GM21367 (cell line): ENCODE measurements around the gene TXNDC11.

Experiments
- ATAC-seq: cut with Tn5 transposase; IDR thresholded peaks from one replicate; pipeline ENCODE4 v1.9.1; 2021; ENCODE audit not compliant: unreplicated experiment

The TXNDC11 gene

DNA sequence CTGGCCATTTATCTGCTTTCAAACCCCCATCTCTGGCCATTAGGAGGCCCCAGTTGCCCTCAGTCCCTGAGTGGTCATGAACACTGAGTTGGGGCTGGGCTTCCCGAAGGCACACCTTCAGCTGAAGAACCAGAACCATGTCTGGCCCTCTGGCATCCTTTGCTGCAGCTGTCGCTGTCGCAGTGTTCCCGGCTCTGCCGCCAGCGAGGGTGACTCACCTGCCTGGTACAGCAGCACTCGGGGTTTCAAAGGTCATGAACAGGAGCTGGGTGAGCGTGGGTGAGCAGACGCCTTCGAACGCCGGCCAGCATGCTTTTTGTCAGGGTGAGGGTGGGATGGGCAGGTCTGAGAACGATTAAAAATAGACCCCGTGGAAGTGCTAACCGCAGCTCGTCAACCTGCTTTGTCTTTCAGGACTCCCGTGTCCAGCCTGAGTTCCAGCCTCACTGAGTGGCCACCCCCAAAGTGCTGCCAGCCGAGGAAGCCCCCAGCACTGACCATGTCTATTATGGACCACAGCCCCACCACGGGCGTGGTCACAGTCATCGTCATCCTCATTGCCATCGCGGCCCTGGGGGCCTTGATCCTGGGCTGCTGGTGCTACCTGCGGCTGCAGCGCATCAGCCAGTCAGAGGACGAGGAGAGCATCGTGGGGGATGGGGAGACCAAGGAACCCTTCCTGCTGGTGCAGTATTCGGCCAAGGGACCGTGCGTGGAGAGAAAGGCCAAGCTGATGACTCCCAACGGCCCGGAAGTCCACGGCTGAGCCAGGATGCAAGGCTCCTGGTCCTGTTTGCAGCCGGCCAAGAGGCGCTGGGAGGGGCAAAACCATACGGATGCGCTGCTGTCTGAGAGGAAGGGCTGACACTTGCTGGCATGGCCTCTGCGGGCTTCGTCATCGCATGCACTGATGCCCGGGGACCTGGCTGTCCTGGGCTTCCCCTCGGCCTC, 66.8 kb downstream of the TXNDC11 start:
- no peak for ATAC-seq

DNA sequence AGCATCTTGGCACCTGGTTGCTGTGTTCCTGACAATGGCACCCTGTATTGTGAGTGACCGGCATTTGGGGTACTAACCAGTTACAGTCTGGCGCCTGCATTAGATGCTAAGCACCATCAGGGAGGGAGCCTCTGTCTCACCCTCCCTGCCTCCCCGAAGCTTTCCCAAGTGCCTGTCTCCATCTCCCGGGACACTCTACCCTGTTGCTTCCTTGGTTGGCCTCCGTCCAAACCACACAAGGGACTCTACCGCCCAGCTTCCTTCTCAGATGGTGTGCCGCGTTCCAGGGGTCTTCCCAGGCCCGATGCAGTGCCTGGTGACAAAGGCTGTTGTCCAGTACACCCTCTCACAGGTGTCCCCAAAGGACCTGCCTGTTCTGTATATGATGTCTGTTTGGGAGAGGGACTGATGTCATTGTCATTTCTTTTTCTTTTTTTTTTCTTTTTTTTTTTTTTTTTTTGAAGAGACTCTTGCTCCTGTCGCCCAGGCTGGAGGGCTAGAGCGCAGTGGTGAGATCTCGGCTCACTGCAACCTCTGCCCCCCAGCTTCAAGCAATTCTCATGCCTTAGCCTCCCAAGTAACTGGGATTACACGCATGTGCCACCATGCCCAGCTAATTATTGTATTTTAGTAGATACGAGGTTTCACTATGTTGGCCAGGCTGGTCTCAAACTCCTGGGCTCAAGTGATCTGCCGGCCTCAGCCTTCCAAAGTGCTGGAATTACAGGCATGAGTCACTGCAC, 67.7 kb downstream of the TXNDC11 start:
- ATAC-seq = no peak

DNA sequence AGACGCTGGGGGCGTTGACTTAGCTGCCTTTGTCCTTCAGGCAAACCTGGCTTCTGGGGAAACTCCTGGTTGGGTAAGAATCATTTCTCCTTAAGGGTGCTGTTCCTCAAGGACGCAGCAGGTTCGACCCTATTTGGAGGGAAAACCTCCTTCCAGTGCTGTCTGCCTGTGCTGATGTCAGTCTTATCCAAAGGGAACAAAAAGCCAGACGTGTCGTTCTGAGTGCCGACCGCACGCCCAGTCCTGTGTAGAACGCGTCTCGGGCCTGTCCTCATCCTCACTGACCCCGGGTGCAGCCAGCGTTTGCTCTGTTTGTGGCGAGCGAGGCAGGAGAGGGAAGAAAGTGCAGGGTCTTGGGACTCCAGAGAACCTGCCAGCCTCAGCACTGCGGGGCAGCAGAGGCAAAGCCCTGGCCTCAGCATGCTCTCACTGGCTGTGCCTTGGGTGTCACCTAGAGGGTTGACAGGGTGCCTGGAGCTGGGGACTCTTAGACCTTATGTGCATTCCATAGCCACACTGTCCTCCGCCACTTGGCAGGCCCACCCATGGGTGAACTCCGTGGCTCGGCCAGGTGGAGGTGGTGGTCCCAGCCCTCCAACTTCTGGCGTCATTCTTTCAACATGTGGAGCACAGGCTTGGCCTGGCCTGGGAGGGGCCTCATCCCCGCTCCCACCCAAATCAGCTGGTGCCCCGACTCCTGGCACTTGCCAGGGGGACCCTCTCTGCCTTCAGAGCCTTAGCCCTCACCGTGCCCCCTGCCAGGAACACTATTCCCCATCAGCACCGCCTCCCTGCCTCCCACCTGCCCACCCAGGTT, 68.4 kb downstream of the TXNDC11 start:
- ATAC-seq = no peak

DNA sequence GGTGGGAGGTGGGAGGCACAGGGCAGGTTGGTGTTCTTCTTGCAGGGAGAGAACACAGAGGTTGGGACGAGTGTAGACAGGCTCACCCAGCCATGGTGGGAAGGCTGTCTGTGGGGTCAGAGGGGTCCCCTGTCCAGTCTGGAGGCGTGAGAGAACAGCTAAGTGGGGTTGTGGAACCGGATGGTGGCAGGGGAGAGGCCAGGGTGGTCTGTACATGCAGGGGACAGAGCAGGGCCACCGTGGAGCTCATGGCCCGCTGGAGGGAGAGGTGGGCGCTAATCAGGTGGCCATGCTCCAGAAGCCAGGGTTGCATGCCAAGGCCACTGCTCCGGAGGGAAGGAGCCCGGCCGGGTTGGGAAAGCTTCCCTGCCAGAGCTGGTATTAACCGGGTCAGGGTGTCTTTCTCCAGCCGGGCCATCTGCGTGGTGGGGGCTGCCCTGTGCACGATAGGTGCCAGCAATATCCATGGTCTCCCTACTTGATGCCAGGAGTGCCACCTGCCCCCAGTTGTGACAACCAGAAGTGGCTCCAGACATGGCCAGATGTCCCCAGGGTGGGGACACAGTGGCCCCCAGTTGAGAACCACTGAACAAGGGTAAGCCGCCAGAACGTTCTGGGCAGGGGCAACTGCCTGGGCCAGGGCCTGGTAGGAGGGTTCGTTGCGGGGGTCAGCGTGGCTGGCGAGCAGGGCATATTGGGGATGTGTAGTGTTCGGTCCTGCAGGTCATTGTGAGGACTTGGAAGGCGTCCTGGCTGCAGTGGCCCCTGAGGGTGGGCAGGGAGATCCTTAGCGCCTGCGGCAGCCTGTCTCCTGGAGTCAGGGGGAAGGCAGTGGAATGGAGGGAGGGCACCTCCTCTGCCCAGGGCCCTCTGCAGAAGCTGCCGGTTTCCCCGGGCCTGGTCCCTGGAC, 69.3 kb downstream of the TXNDC11 start:
- no peak for ATAC-seq

- ATAC-seq = no peak
Measured at GRCh38 chr16:11672206-11673090, 70.2 kb downstream of the TXNDC11 start.

- no peak for ATAC-seq
Measured at GRCh38 chr16:11671676-11672075, 71.0 kb downstream of the TXNDC11 start.

GRCh38 chr16:11671271-11671670, 71.4 kb downstream of the TXNDC11 start:
- ATAC-seq = no peak

DNA sequence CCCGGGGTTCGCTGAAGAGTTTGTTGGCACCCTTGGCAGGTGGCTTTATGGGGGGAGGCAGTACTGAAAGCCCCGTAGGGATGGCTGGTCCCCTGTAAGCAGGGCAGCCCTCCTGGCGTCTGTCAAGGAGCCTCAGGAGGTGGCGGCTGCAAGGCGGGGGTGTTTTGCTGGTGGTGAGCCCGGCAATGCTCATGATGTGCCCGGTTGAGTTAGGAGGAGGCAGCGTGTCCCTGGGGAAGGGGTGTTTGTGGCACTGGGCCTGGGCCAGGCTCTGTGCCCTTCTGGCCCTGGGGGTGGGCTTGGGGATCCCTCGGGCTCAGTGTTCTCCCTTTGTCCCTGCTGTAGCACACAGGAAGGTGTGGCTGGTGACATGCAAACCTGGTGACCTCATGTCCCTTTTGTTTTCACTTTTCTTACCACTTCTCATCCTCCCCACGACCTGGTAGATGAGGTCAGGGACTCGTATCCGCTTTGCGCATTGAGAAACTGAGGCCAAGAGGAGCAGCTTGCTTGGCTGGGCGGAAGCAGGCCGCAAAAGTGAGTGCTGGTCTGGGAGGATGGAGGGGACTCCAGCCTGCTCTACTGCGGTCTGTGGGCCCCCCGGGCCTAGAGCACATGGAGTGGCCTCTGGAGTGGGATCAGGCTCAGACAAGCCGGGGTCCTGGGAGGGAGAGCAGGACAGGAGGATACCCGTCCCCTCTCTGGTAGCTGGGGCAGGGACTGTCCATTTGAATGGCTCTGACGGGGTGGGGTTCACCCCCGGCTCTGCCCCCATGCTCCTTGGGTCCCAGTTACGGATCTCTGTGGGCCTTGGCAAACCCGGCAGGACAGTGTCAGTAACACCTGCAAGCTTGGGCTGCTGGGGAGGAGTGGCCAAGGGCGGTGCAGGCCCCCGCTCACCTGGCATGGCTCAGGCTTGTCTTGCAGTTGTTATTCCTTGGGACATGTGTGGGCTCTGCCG, 72.2 kb downstream of the TXNDC11 start:
- no peak for ATAC-seq

- ATAC-seq = no peak
Measured at GRCh38 chr16:11669380-11670146, 73.1 kb downstream of the TXNDC11 start.

- no peak for ATAC-seq
Measured at GRCh38 chr16:11668623-11669379, 73.9 kb downstream of the TXNDC11 start.

- ATAC-seq = peak; percentile 52
Measured at GRCh38 chr16:11667824-11668622, 74.6 kb downstream of the TXNDC11 start, which contains the start of gene SNN. Gene SNN (plus strand): TSS chr16:11668455. CDS start chr16:11676060, 7,605 bp downstream.

GRCh38 chr16:11667221-11667823, 75.3 kb downstream of the TXNDC11 start:
- ATAC-seq = no peak

DNA sequence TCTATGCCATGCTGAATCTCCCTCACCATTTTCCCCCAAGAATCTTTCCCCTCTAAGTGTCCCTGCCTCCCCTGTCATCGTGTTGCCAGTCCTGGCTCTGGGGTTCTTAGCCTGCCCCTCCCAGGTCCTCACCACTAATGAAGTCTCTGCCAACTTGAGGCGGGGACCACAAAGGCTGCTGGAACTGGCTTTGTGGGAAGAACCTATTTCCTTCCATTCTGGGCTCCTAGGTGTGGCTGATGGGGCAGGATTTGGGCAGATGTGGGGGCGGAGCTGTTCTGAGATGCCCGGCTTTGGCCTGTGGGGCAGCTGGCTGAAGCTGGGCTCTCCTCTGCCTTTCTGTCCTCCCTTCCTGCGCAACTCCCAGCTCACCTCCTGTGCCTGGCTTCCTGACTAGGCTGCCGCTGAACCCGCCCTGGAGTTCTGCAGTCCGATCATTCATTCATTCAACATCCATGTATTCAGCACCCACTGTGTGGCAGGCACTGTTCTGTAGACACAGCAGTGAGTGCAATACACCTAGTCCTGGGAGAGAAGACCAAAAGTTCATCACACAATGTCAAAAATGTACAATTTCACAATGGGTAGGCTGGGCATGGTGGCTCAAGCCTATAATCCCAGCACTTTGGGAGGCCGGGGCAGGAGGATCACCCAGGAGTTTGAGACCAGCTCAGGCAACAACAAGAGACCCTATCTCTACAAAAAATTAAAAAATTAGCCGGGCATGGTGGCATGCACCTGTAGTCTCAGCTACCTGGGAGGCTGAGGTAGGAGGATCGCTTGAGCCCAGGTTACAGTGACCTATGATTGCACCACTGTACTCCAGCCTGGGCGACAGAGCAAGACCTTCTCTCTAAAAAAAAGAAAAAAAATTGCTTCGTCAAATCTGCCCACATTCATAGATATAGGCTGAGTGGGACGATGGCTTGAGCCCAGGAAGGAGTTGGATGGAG, 76.3 kb downstream of the TXNDC11 start:
- ATAC-seq = no peak

DNA sequence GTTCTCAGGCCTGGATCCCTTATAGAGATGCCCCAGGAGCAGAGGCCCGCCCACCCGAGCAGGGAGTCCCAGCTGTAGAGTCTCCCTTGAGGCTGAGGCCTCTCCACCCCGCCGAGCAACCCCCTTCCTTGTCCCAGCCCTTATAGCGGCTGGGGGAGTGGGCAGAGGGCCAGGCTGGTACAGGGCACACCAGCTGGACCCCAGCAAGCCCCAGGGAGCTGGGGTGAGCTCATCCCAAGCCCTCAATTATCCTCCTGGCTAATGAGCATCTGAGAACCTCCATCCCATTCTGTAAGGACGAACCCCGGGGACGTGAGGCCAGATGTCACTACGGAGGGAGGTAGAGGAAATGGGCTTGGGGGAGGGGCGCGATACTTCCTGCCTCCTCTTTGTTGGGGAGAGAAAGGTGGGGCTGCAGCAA, 77.6 kb downstream of the TXNDC11 start:
- ATAC-seq = no peak
